Muscle layer of duodenum (tissue), 2 donors: Measurements from ENCODE around the gene UBE2S.

Experiments used
- H3K27ac ChIP-seq: one replicate; pipeline ENCODE4 v1.7.0; 2013; ENCODE audit warnings: mild to moderate bottlenecking, low read length
- H3K27me3 ChIP-seq: one replicate; pipeline ENCODE4 v1.7.0; 2013; ENCODE audit warnings: low read depth, mild to moderate bottlenecking, control low read depth, low read length
- H3K36me3 ChIP-seq, 2 donors: one replicate each; pipeline ENCODE4 v1.7.0; 2013; ENCODE audit warnings: low read length in 2 of 2, control low read depth in 1 of 2, mild to moderate bottlenecking in 1 of 2; ENCODE audit not compliant: insufficient read depth in 2 of 2, control insufficient read depth in 1 of 2
- H3K4me1 ChIP-seq, 2 donors: one replicate each; pipeline ENCODE4 v1.7.0; 2013; ENCODE audit warnings: low read length in 2 of 2, mild to moderate bottlenecking in 2 of 2, control low read depth in 1 of 2, moderate library complexity in 1 of 2; ENCODE audit not compliant: insufficient read depth in 2 of 2, control insufficient read depth in 1 of 2
- H3K4me3 ChIP-seq, 2 donors: one replicate each; pipeline ENCODE4 v1.7.0; 2013; ENCODE audit warnings: low read length in 2 of 2, low read depth in 1 of 2, mild to moderate bottlenecking in 1 of 2
- H3K9me3 ChIP-seq, 2 donors: one replicate each; pipeline ENCODE4 v1.7.0; 2013; ENCODE audit warnings: low read length in 2 of 2, control low read depth in 1 of 2, mild to moderate bottlenecking in 1 of 2; ENCODE audit not compliant: control insufficient read depth in 1 of 2
- donor health status: healthy.

UBE2S gene

GRCh38 chr19:55365964-55366363 is 41.6 kb downstream of the UBE2S start:
- Histone ChIP-seq H3K27ac (no peak overlapping the region), H3K4me1 (peaks cover 0 to 15% of the 10 kb centered on the region in 2 donors), H3K9me3 (no peaks in the 10 kb centered on the region), H3K36me3 (no peaks in the 10 kb centered on the region), H3K27me3 (peaks cover 24% of the 10 kb centered on the region), H3K4me3 (no peak overlapping the region)

GRCh38 chr19:55365245-55365644 is 42.3 kb downstream of the UBE2S start:
- peaks cover 18% of the 10 kb centered on the region for H3K27me3 ChIP-seq
- no peaks in the 10 kb centered on the region for H3K36me3 ChIP-seq
- H3K4me1 ChIP-seq: peaks cover 0 to 15% of the 10 kb centered on the region in 2 donors
- no peak overlapping the region for H3K4me3 ChIP-seq
- no peak overlapping the region for H3K27ac ChIP-seq
- no peaks in the 10 kb centered on the region for H3K9me3 ChIP-seq

GRCh38 chr19:55362990-55363716 is 44.4 kb downstream of the UBE2S start, which contains the start of gene GARIN5B:
Gene GARIN5B, minus strand, starts transcription at chr19:55363260. Its CDS starts 194 bp downstream, at chr19:55363066.
- Histone ChIP-seq H3K4me3 (no peak within 1 kb of the TSS), H3K4me1 (no peaks in the 10 kb centered on the region), H3K27me3 (peaks cover 3% of the 10 kb centered on the region), H3K27ac (no peak within 1 kb of the TSS), H3K9me3 (no peaks in the 10 kb centered on the region), H3K36me3 (no peaks in the 10 kb centered on the region)

- Histone ChIP-seq H3K27me3 (peaks cover 3% of the 10 kb centered on the region), H3K4me3 (no peak overlapping the region), H3K27ac (no peak overlapping the region), H3K36me3 (no peaks in the 10 kb centered on the region), H3K4me1 (no peaks in the 10 kb centered on the region), H3K9me3 (no peaks in the 10 kb centered on the region)
Measured at GRCh38 chr19:55362174-55362989, 45.2 kb downstream of the UBE2S start.

GRCh38 chr19:55360902-55361301 is 46.7 kb downstream of the UBE2S start:
- Histone ChIP-seq H3K4me1 (no peaks in the 10 kb centered on the region), H3K27me3 (peaks cover 3% of the 10 kb centered on the region), H3K9me3 (no peaks in the 10 kb centered on the region), H3K36me3 (no peaks in the 10 kb centered on the region), H3K27ac (no peak overlapping the region), H3K4me3 (no peak overlapping the region)

- H3K27me3 ChIP-seq: no peaks in the 10 kb centered on the region
- no peak overlapping the region for H3K4me3 ChIP-seq
- no peaks in the 10 kb centered on the region for H3K36me3 ChIP-seq
- no peaks in the 10 kb centered on the region for H3K9me3 ChIP-seq
- no peak overlapping the region for H3K27ac ChIP-seq
- H3K4me1 ChIP-seq: peaks cover 0 to 6% of the 10 kb centered on the region in 2 donors
Measured at GRCh38 chr19:55358943-55359908, 48.4 kb downstream of the UBE2S start.

GRCh38 chr19:55358493-55358892 is 49.1 kb downstream of the UBE2S start:
- H3K27me3 ChIP-seq: peaks cover 3% of the 10 kb centered on the region
- H3K27ac ChIP-seq: no peak overlapping the region
- no peaks in the 10 kb centered on the region for H3K36me3 ChIP-seq
- H3K4me1 ChIP-seq: peaks cover 0 to 11% of the 10 kb centered on the region in 2 donors
- no peaks in the 10 kb centered on the region for H3K9me3 ChIP-seq
- no peak overlapping the region for H3K4me3 ChIP-seq

- H3K27me3 ChIP-seq: peaks cover 28% of the 10 kb centered on the region
- H3K9me3 ChIP-seq: no peaks in the 10 kb centered on the region
- H3K4me1 ChIP-seq: peaks cover 0 to 15% of the 10 kb centered on the region in 2 donors
- no peak overlapping the region for H3K27ac ChIP-seq
- H3K36me3 ChIP-seq: no peaks in the 10 kb centered on the region
- H3K4me3 ChIP-seq: no peak overlapping the region
Measured at GRCh38 chr19:55355213-55355821, 52.3 kb downstream of the UBE2S start.

- Histone ChIP-seq H3K4me3 (peak within 1 kb of the TSS; percentile 37 to 50), H3K27ac (no peak within 1 kb of the TSS)
Measured at GRCh38 chr19:55354698-55355212, 52.8 kb downstream of the UBE2S start, which contains the start of gene COX6B2. Gene COX6B2, minus strand, starts transcription at chr19:55354719. Its CDS starts 198 bp downstream, at chr19:55354521.

More at GRCh38 chr19:55354698-55355212, 52.8 kb downstream of the UBE2S start, which contains the start of gene COX6B2:
- no peaks in the 10 kb centered on the region for H3K36me3 ChIP-seq
- peaks cover 28% of the 10 kb centered on the region for H3K27me3 ChIP-seq
- no peaks in the 10 kb centered on the region for H3K9me3 ChIP-seq
- H3K4me1 ChIP-seq: peaks cover 0 to 15% of the 10 kb centered on the region in 2 donors
